Measurements from ENCODE around the gene CCDC83.

- TF ChIP-seq SIN3A (IDR thresholded peaks at IDR 0.05; ENCODE audit: borderline replicate concordance, insufficient read depth, low read length) (no peak), POLR2AphosphoS5 (IDR thresholded peaks at IDR 0.05; ENCODE audit: low read depth, low read length) (no peak), REST (IDR thresholded peaks at IDR 0.05; ENCODE audit: insufficient read depth in 1 of 2, low read depth in 2 of 2, low read length in 2 of 2) (no peak)
Measured at GRCh38 chr11:85898456-85898855, 43.3 kb downstream of the CCDC83 start.
